ENCODE data around the gene NUMA1. TPM values are rescaled to one million over a fixed set of nuclear protein-coding genes. Genes with fewer than 3 reads are reported as not detected.

The NUMA1 gene
- total and polyA plus RNA-seq, 12 donors = 54.1 to 159 (median 83.4) TPM

- Histone ChIP-seq H3K4me1 (peaks cover 0 to 10% (median 0%) of the 10 kb centered on the region in 9 donors), H3K9me3 (peaks cover 0 to 9% (median 0%) of the 10 kb centered on the region in 11 donors), H3K36me3 (no peaks in the 10 kb centered on the region), H3K4me3 (no peak overlapping the region), H3K27me3 (peaks cover 0 to 12% (median 0%) of the 10 kb centered on the region in 7 donors), H3K27ac (peak overlapping the region in 1 of 10 donors; percentile 18)
- WGBS, 2 donors = 90 to 92% methylated on average over 6 of the region's 6 CpGs
- peak in 3 of 8 donors; percentile 37 to 48 (median 41) for ATAC-seq
- intact Hi-C loops (cut with DNase I) = no loop called here
- DNase-seq = no peak
- no peak for TF ChIP-seq CTCF (IDR thresholded peaks at IDR 0.05)
Measured at GRCh38 chr11:72124046-72124445, 43.7 kb upstream of the NUMA1 start.

- WGBS, 2 donors = 53 to 65% methylated on average over 3 of the region's 3 CpGs
- Histone ChIP-seq H3K4me3 (no peak overlapping the region), H3K36me3 (no peaks in the 10 kb centered on the region), H3K27ac (no peak overlapping the region), H3K27me3 (peaks cover 0 to 12% (median 0%) of the 10 kb centered on the region in 7 donors), H3K9me3 (peaks cover 0 to 6% (median 0%) of the 10 kb centered on the region in 11 donors), H3K4me1 (peaks cover 0 to 13% (median 0%) of the 10 kb centered on the region in 9 donors)
- DNase-seq (no peak), ATAC-seq (no peak)
- TF ChIP-seq CTCF (IDR thresholded peaks at IDR 0.05) = no peak
- intact Hi-C loops (cut with DNase I) = no loop called here
Measured at GRCh38 chr11:72123117-72123653, 42.8 kb upstream of the NUMA1 start.

- DNase-seq (no peak), ATAC-seq (no peak)
- intact Hi-C loops (cut with DNase I) = no loop called here
- Histone ChIP-seq H3K4me3 (no peak overlapping the region), H3K27me3 (peaks cover 0 to 12% (median 0%) of the 10 kb centered on the region in 7 donors), H3K9me3 (no peaks in the 10 kb centered on the region), H3K27ac (no peak overlapping the region), H3K4me1 (peaks cover 0 to 13% (median 0%) of the 10 kb centered on the region in 9 donors), H3K36me3 (no peaks in the 10 kb centered on the region)
- 63 to 65% methylated on average over 1 of the region's 1 CpG for WGBS, 2 donors
- no peak for TF ChIP-seq CTCF (IDR thresholded peaks at IDR 0.05)
Measured at GRCh38 chr11:72122607-72123006, 42.3 kb upstream of the NUMA1 start.

GRCh38 chr11:72120930-72121329, 40.6 kb upstream of the NUMA1 start:
- ATAC-seq (no peak), DNase-seq (no peak)
- no peak overlapping the region for H3K4me3 ChIP-seq
- intact Hi-C loops (cut with DNase I) = no loop called here
- H3K4me1 ChIP-seq = peaks cover 0 to 13% (median 0%) of the 10 kb centered on the region in 9 donors
- no peak overlapping the region for H3K27ac ChIP-seq
- H3K27me3 ChIP-seq = peaks cover 0 to 18% (median 3%) of the 10 kb centered on the region in 7 donors
- H3K36me3 ChIP-seq = no peaks in the 10 kb centered on the region
- no peaks in the 10 kb centered on the region for H3K9me3 ChIP-seq
- 58 to 74% methylated on average over 2 of the region's 2 CpGs for WGBS, 2 donors
- no peak for TF ChIP-seq CTCF (IDR thresholded peaks at IDR 0.05)

Data from heart right ventricle (tissue), 16 donors.